Measurements from ENCODE around the gene ITGBL1. TPM values are rescaled to one million over a fixed set of nuclear protein-coding genes. Genes with fewer than 3 reads are reported as not detected.

ITGBL1 gene
- total RNA-seq, 3 donors from 2014 or later, result 0.06 to 2.3 (median 1.1) TPM

GRCh38 chr13:101522607-101523006 lies 70.1 kb downstream of the ITGBL1 start:
- Histone ChIP-seq H3K4me3 (no peak overlapping the region), H3K4me1 (ENCODE audit: low read depth) (no peaks in the 10 kb centered on the region), H3K36me3 (ENCODE audit: low read depth) (no peaks in the 10 kb centered on the region), H3K9me3 (no peaks in the 10 kb centered on the region)
- no peak for ATAC-seq
- TF ChIP-seq, protein P1, sequence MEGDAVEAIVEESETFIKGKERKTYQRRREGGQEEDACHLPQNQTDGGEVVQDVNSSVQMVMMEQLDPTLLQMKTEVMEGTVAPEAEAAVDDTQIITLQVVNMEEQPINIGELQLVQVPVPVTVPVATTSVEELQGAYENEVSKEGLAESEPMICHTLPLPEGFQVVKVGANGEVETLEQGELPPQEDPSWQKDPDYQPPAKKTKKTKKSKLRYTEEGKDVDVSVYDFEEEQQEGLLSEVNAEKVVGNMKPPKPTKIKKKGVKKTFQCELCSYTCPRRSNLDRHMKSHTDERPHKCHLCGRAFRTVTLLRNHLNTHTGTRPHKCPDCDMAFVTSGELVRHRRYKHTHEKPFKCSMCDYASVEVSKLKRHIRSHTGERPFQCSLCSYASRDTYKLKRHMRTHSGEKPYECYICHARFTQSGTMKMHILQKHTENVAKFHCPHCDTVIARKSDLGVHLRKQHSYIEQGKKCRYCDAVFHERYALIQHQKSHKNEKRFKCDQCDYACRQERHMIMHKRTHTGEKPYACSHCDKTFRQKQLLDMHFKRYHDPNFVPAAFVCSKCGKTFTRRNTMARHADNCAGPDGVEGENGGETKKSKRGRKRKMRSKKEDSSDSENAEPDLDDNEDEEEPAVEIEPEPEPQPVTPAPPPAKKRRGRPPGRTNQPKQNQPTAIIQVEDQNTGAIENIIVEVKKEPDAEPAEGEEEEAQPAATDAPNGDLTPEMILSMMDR (IDR thresholded peaks at IDR 0.05), result no peak
- intact Hi-C loops (cut with DNase I, micrococcal nuclease), result no loop called here
- DNase-seq, result no peak

- TF ChIP-seq, protein P1 (IDR thresholded peaks at IDR 0.05), result no peak
- H3K4me3 ChIP-seq, result no peak overlapping the region
- no peaks in the 10 kb centered on the region for H3K36me3 ChIP-seq (ENCODE audit: low read depth)
- intact Hi-C loops (cut with DNase I, micrococcal nuclease), result no loop called here
- no peaks in the 10 kb centered on the region for H3K9me3 ChIP-seq
- no peak for ATAC-seq
- no peaks in the 10 kb centered on the region for H3K4me1 ChIP-seq (ENCODE audit: low read depth)
- DNase-seq, result no peak
Observed at GRCh38 chr13:101523154-101524131, 71.0 kb downstream of the ITGBL1 start.

DNA sequence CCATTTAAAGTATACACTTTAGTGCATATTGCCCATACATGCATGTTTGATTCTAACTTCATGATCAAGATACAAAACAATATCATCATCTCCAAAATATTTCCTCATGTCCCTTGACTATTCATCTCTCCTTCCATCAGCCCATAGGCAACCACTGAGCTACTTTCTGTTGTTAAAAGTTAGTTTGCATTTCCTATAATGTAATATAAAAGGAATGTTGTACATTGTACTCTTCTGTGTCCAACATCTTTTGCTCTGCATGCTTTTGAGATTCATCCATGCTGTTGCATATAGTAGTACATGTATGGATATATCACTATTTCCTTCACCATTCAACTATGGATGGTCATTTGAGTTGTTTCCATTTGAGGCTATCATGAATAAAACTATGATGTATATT lies 74.7 kb downstream of the ITGBL1 start:
- Histone ChIP-seq H3K36me3 (ENCODE audit: low read depth) (no peaks in the 10 kb centered on the region), H3K4me3 (no peak overlapping the region), H3K9me3 (no peaks in the 10 kb centered on the region), H3K4me1 (ENCODE audit: low read depth) (no peaks in the 10 kb centered on the region)
- ATAC-seq (no peak), DNase-seq (no peak)
- TF ChIP-seq, protein P1 (IDR thresholded peaks at IDR 0.05), result no peak
- intact Hi-C loops (cut with DNase I, micrococcal nuclease), result no loop called here

DNA sequence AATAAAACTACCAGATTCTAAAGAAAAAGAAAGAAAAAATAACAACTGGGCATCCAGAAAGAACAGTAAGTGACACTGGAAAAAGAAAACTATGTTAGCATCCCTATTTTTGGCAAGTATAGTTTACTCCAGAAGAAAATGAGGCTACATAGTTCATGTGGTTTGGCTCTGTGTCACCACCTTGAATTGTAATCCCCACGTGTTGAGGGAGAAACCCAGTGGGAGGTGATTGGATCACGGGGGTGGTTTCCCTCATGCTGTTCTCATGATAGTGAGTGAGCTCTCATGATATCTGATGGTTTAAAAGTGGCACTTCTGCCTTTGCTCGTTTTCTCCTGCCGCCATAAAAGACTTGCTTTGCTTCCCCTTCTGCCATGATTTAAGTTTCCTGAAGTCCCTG lies 76.9 kb downstream of the ITGBL1 start:
- no peak overlapping the region for H3K4me3 ChIP-seq
- no peaks in the 10 kb centered on the region for H3K4me1 ChIP-seq (ENCODE audit: low read depth)
- DNase-seq (no peak), ATAC-seq (no peak)
- no peaks in the 10 kb centered on the region for H3K9me3 ChIP-seq
- intact Hi-C loops (cut with DNase I, micrococcal nuclease), result no loop called here
- no peaks in the 10 kb centered on the region for H3K36me3 ChIP-seq (ENCODE audit: low read depth)
- TF ChIP-seq, protein P1 (IDR thresholded peaks at IDR 0.05), result no peak

- no peak overlapping the region for H3K4me3 ChIP-seq
- H3K9me3 ChIP-seq, result no peaks in the 10 kb centered on the region
- TF ChIP-seq, protein P1 (IDR thresholded peaks at IDR 0.05), result no peak
- ATAC-seq, result no peak
- intact Hi-C loops (cut with DNase I, micrococcal nuclease), result no loop called here
- no peaks in the 10 kb centered on the region for H3K36me3 ChIP-seq (ENCODE audit: low read depth)
- no peaks in the 10 kb centered on the region for H3K4me1 ChIP-seq (ENCODE audit: low read depth)
- no peak for DNase-seq
Observed at GRCh38 chr13:101530293-101530692, 77.8 kb downstream of the ITGBL1 start.
